Mesenteric fat pad (tissue), 1 donor: ENCODE measurements around the gene PRRX2. TPM values are rescaled to one million over a fixed set of nuclear protein-coding genes. Genes with fewer than 3 reads are reported as not detected.

Experiments
- DNase-seq: peaks from one replicate; pipeline ENCODE4 v3.0.0-alpha.2; 2020; ENCODE audit warnings: low spot score
- total RNA-seq: library from RNA; stranded (reverse); fragmentation: NEBNext Ultra II Directional; extraction: Animal tissue kit (Norgen Biotek cat#: 25700); gene quantifications from one replicate; pipeline ENCODE4 v1.2.1, GENCODE V29; 2021
- donor health status: DM: yes; HTN: yes; CAD: no.

PRRX2 gene
- total RNA-seq, 1 donor from 2014 or later, result 8.5 TPM

- DNase-seq, result no peak
Observed at GRCh38 chr9:129703667-129704355, 38.4 kb downstream of the PRRX2 start.

- DNase-seq, result no peak
Observed at GRCh38 chr9:129704807-129705206, 39.4 kb downstream of the PRRX2 start.

- DNase-seq, result no peak
Observed at GRCh38 chr9:129708793-129709192, 43.3 kb downstream of the PRRX2 start.

- no peak for DNase-seq
Observed at GRCh38 chr9:129709438-129710168, 44.2 kb downstream of the PRRX2 start.

GRCh38 chr9:129710169-129710453 is 44.7 kb downstream of the PRRX2 start:
- DNase-seq, result no peak

- no peak for DNase-seq
Observed at GRCh38 chr9:129712634-129713401, 47.4 kb downstream of the PRRX2 start.

- no peak for DNase-seq
Observed at GRCh38 chr9:129713402-129713679, 47.9 kb downstream of the PRRX2 start.

GRCh38 chr9:129714511-129715061 is 49.1 kb downstream of the PRRX2 start:
- DNase-seq, result no peak

GRCh38 chr9:129716091-129716490 is 50.6 kb downstream of the PRRX2 start:
- no peak for DNase-seq

GRCh38 chr9:129717991-129718390 is 52.5 kb downstream of the PRRX2 start:
- DNase-seq, result no peak

GRCh38 chr9:129718647-129719046 is 53.2 kb downstream of the PRRX2 start:
- DNase-seq, result no peak

- DNase-seq, result no peak
Observed at GRCh38 chr9:129719135-129719534, 53.7 kb downstream of the PRRX2 start.

- DNase-seq, result no peak
Observed at GRCh38 chr9:129720181-129720864, 54.9 kb downstream of the PRRX2 start.

- DNase-seq, result no peak
Observed at GRCh38 chr9:129720865-129721545, 55.6 kb downstream of the PRRX2 start.

GRCh38 chr9:129722913-129723312 is 57.5 kb downstream of the PRRX2 start:
- no peak for DNase-seq

- no peak for DNase-seq
Observed at GRCh38 chr9:129724456-129725190, 59.2 kb downstream of the PRRX2 start.

- no peak for DNase-seq
Observed at GRCh38 chr9:129725795-129726251, 60.4 kb downstream of the PRRX2 start.

- DNase-seq, result no peak
Observed at GRCh38 chr9:129726322-129727160, 61.1 kb downstream of the PRRX2 start.

GRCh38 chr9:129728744-129729143 is 63.3 kb downstream of the PRRX2 start:
- DNase-seq, result no peak
